D721Med (cell line): ENCODE measurements around the gene HDLBP.

Experiments
- DNase-seq: peaks from one replicate; pipeline ENCODE4 v3.0.0; 2011; ENCODE audit warnings: low spot score; ENCODE audit not compliant: insufficient read length
- FAIRE-seq: peaks from 2 replicates; lab custom pipeline; 2011; peaks lifted over from hg19 to GRCh38; lab: Jason Lieb, UNC
- CTCF ChIP-seq: IDR thresholded peaks from 2 replicates; pipeline ENCODE4 v1.5.1; 2012; ENCODE audit warnings: mild to moderate bottlenecking, control low read depth; ENCODE audit not compliant: insufficient read depth; ENCODE audit errors: missing control alignments

The HDLBP gene

DNA sequence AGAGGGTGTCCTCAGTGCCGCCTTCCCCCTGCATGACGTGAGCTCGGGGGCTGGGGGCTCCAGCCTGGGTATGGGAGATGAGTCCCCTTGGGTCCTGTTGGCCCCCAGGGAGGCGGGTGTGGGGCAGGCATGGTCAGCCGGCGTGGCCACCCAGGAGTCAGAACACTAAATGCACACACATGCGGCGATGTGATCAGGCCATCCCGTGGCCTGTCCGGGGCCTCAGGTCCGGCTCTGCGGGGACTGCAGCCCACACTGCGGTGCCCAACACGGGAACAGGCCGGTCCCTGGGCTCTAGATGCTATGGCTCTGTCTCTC is 113.2 kb downstream of the HDLBP start:
- TF ChIP-seq CTCF = no peak
- FAIRE-seq = no peak
- no peak for DNase-seq

DNA sequence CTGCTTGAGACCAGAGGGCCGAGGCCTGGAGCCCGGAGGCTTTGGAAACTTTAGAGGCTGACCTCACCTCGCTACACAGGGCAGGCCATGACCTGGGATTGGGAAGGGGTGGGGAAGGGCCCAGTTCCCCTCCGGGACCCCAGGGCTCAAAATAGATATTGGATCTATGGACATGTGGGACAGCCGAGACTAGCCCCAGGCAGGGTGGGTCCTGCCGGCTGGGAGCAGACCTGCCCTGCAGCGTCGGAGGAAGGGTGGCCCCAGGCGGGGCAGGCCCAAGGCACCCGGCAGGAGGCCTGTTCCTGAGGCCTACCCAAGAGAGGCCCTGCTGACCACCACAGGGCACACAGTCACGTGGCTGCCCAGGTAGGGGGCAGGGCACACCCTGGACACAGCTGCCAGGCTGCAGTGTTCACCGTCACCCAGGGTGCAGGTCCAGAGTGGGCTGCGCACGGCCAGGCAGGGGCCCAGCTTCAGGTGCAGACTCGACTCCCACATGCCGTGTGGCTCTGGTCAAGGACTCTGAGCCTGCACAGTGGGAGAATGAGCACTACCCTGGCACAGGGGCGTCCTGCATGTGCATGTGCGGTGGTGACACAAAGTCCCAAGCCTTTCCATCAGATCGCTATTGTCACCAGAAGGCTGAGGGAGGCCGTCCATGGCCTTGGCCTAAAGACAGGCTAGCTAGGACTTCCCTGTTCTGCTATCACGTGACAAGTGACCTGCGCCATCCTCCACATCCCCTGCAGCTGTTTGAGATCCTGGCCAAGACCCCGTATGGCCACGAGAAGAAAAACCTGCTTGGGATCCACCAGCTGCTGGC is 113.8 kb downstream of the HDLBP start:
- no peak for FAIRE-seq
- no peak for DNase-seq
- no peak for TF ChIP-seq CTCF

DNA sequence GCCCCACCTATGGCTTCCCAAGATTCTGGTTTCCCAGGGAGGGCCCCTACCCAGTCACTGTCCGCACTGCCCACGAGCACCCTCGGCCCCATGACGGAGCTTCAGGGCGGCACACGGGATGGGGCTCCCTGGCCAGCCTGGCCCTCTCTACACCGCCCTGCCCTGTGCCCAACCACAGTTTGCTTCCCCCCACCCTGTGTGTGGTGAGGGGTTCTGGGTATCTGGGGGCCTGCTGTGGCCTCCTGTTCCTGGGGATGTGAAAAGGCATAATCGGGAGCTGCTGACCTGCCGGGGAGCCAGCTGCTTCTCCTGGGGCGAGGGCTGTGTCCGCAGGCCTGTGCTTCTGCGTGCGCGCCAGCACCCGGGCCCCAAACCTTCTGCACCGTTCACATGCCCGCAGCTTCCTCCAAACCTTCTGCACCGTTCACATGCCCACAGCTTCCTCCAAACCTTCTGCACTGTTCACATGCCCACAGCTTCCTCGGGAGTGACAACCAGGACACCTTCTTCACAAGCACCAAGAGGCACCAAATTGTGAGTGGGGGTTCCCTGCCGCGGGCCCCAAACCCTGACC is 114.6 kb downstream of the HDLBP start:
- no peak for TF ChIP-seq CTCF
- no peak for FAIRE-seq

GRCh38 chr2:241199897-241200821 is 115.3 kb downstream of the HDLBP start:
- TF ChIP-seq CTCF = no peak
- FAIRE-seq = no peak
- no peak for DNase-seq

More for the DNA sequence above, 114.6 kb downstream of the HDLBP start:
- DNase-seq = no peak

- no peak for FAIRE-seq
- DNase-seq = no peak
- TF ChIP-seq CTCF = no peak
Measured at GRCh38 chr2:241199286-241199685, 116.2 kb downstream of the HDLBP start.

GRCh38 chr2:241198381-241199279 is 116.8 kb downstream of the HDLBP start:
- FAIRE-seq = no peak
- DNase-seq = no peak
- no peak for TF ChIP-seq CTCF
